CD4-positive, alpha-beta memory T cell (primary cell): ENCODE data around the gene ATP10A. TPM values are rescaled to one million over a fixed set of nuclear protein-coding genes. Genes with fewer than 3 reads are reported as not detected.

ENCODE experiments used
- CTCF ChIA-PET: fragments of 350-600 bp; sonication (Branson Sonifier 250); formaldehyde crosslinking; loops from one replicate; lab custom pipeline; 2021; ENCODE audit warnings: inconsistent platforms; ENCODE audit not compliant: partially characterized antibody; lab: Charles Lee
- POLR2A ChIA-PET: fragments of 350-600 bp; sonication (Branson Sonifier 250); formaldehyde crosslinking; loops from one replicate; lab custom pipeline; 2021; ENCODE audit not compliant: partially characterized antibody; lab: Charles Lee
- DNase-seq, 5 donors: peaks; one replicate each; pipeline versions ENCODE4 v3.0.0 to v3.0.0-alpha.2; 2020 to 2022; ENCODE audit warnings: mixed read lengths in 1 of 5
- H3K27ac ChIP-seq: one replicate; pipeline ENCODE4 v1.7.0; 2013; ENCODE audit warnings: low read depth, low read length
- H3K27me3 ChIP-seq: 2 replicates; pipeline ENCODE4 v1.7.0; 2013; ENCODE audit warnings: mild to moderate bottlenecking, low read length, moderate library complexity; ENCODE audit not compliant: insufficient read depth
- H3K36me3 ChIP-seq: 2 replicates; pipeline ENCODE4 v1.7.0; 2013; ENCODE audit warnings: mild to moderate bottlenecking, low read length, moderate library complexity; ENCODE audit not compliant: insufficient read depth
- H3K4me1 ChIP-seq: 2 replicates; pipeline ENCODE4 v1.7.0; 2013; ENCODE audit warnings: mild to moderate bottlenecking, low read length, moderate library complexity; ENCODE audit not compliant: insufficient read depth
- H3K4me3 ChIP-seq, 2 donors: one replicate each; pipeline ENCODE4 v1.7.0; 2013; ENCODE audit warnings: low read length in 2 of 2, mild to moderate bottlenecking in 1 of 2
- H3K9me3 ChIP-seq, 2 donors: one replicate each; pipeline ENCODE4 v1.7.0; 2013; ENCODE audit warnings: low read length in 2 of 2, control low read depth in 1 of 2; ENCODE audit not compliant: control insufficient read depth in 1 of 2
- H3K27ac Mint-ChIP-seq, 7 donors: one replicate each; pipeline ENCODE4 v1.8.0; 2020 to 2021; ENCODE audit warnings: mixed read lengths in 7 of 7, mild to moderate bottlenecking in 6 of 7, inconsistent platforms in 3 of 7, moderate library complexity in 3 of 7
- H3K27me3 Mint-ChIP-seq, 2 donors: one replicate each; pipeline ENCODE4 v1.8.0; 2020 to 2021; ENCODE audit warnings: mixed read lengths in 2 of 2
- H3K36me3 Mint-ChIP-seq, 2 donors: one replicate each; pipeline ENCODE4 v1.8.0; 2020 to 2021; ENCODE audit warnings: mixed read lengths in 2 of 2, inconsistent platforms in 1 of 2, mild to moderate bottlenecking in 1 of 2
- H3K4me1 Mint-ChIP-seq, 4 donors: one replicate each; pipeline ENCODE4 v1.8.0; 2020 to 2021; ENCODE audit warnings: mixed read lengths in 4 of 4, mild to moderate bottlenecking in 1 of 4
- H3K4me3 Mint-ChIP-seq, 8 donors: one replicate each; pipeline ENCODE4 v1.8.0; 2020 to 2021; ENCODE audit warnings: mixed read lengths in 8 of 8, mild to moderate bottlenecking in 7 of 8, moderate library complexity in 6 of 8, inconsistent platforms in 3 of 8
- H3K9me3 Mint-ChIP-seq, 8 donors: one replicate each; pipeline ENCODE4 v1.8.0; 2020 to 2021; ENCODE audit warnings: mixed read lengths in 8 of 8, mild to moderate bottlenecking in 5 of 8, inconsistent platforms in 3 of 8, moderate library complexity in 1 of 8
- intact Hi-C: fragments of 100-400 bp; cut with micrococcal nuclease; formaldehyde crosslinking; loops from one replicate; pipeline ENCODE4 v1.15.1; 2023
- polyA plus RNA-seq, 2 donors: library from polyadenylated mRNA; unstranded; fragments of 300-500 nt; fragmentation: Illumina TruSeq; gene quantifications; one replicate each; pipeline ENCODE4 v1.2.3, GENCODE V29; 2021
- total RNA-seq, 2 experiments: library from RNA; stranded (reverse); gene quantifications; one replicate each; pipeline ENCODE4 v1.2.3, GENCODE V29; 2021

The ATP10A gene
- total and polyA plus RNA-seq, 4 experiments from 2014 or later = 2.7 to 51.1 (median 29.7) TPM

- H3K4me3 Mint-ChIP-seq = no peak overlapping the region
- H3K27ac Mint-ChIP-seq = no peak overlapping the region
- DNase-seq = no peak
- H3K27ac ChIP-seq = no peak overlapping the region
- no peaks in the 10 kb centered on the region for H3K4me1 Mint-ChIP-seq
- H3K9me3 ChIP-seq = no peaks in the 10 kb centered on the region
- H3K36me3 Mint-ChIP-seq = no peaks in the 10 kb centered on the region
- CTCF ChIA-PET = no interaction called here
- H3K27me3 ChIP-seq = no peaks in the 10 kb centered on the region
- peaks cover 0 to 3% (median 0%) of the 10 kb centered on the region in 8 donors for H3K9me3 Mint-ChIP-seq
- POLR2A ChIA-PET = no interaction called here
- peaks cover 8 to 20% of the 10 kb centered on the region in 2 donors for H3K27me3 Mint-ChIP-seq
- no peak overlapping the region for H3K4me3 ChIP-seq
- no peaks in the 10 kb centered on the region for H3K36me3 ChIP-seq
- no peaks in the 10 kb centered on the region for H3K4me1 ChIP-seq
- intact Hi-C loops = no loop called here
Measured at GRCh38 chr15:25661898-25662297, 201.2 kb downstream of the ATP10A start.

GRCh38 chr15:25659251-25659650, 203.9 kb downstream of the ATP10A start:
- H3K9me3 Mint-ChIP-seq = peaks cover 0 to 2% (median 0%) of the 10 kb centered on the region in 8 donors
- DNase-seq = no peak
- H3K27me3 ChIP-seq = no peaks in the 10 kb centered on the region
- H3K4me1 ChIP-seq = no peaks in the 10 kb centered on the region
- H3K36me3 ChIP-seq = no peaks in the 10 kb centered on the region
- intact Hi-C loops = no loop called here
- H3K27ac Mint-ChIP-seq = no peak overlapping the region
- no peak overlapping the region for H3K27ac ChIP-seq
- H3K4me3 Mint-ChIP-seq = no peak overlapping the region
- H3K4me1 Mint-ChIP-seq = no peaks in the 10 kb centered on the region
- no peak overlapping the region for H3K4me3 ChIP-seq
- no peaks in the 10 kb centered on the region for H3K9me3 ChIP-seq
- H3K27me3 Mint-ChIP-seq = peaks cover 5 to 14% of the 10 kb centered on the region in 2 donors
- no peaks in the 10 kb centered on the region for H3K36me3 Mint-ChIP-seq
- ChIA-PET CTCF (no interaction called here), POLR2A (no interaction called here)

GRCh38 chr15:25658560-25658959, 204.6 kb downstream of the ATP10A start:
- POLR2A ChIA-PET = no interaction called here
- H3K27me3 ChIP-seq = no peaks in the 10 kb centered on the region
- no peak overlapping the region for H3K27ac ChIP-seq
- Mint-ChIP-seq H3K36me3 (no peaks in the 10 kb centered on the region), H3K4me1 (no peaks in the 10 kb centered on the region), H3K9me3 (peaks cover 0 to 2% (median 0%) of the 10 kb centered on the region in 8 donors), H3K27ac (no peak overlapping the region), H3K27me3 (peaks cover 5 to 14% of the 10 kb centered on the region in 2 donors), H3K4me3 (no peak overlapping the region)
- CTCF ChIA-PET = no interaction called here
- no peaks in the 10 kb centered on the region for H3K9me3 ChIP-seq
- DNase-seq = no peak
- H3K4me3 ChIP-seq = no peak overlapping the region
- no peaks in the 10 kb centered on the region for H3K36me3 ChIP-seq
- H3K4me1 ChIP-seq = no peaks in the 10 kb centered on the region
- intact Hi-C loops = no loop called here

- intact Hi-C loops = no loop called here
Measured at GRCh38 chr15:25655207-25655948, 207.7 kb downstream of the ATP10A start.

GRCh38 chr15:25653371-25653770, 209.8 kb downstream of the ATP10A start:
- no peak overlapping the region for H3K27ac ChIP-seq
- Mint-ChIP-seq H3K27me3 (peaks cover 6 to 7% of the 10 kb centered on the region in 2 donors), H3K4me3 (no peak overlapping the region), H3K9me3 (peaks cover 0 to 7% (median 0%) of the 10 kb centered on the region in 8 donors), H3K4me1 (no peaks in the 10 kb centered on the region), H3K36me3 (no peaks in the 10 kb centered on the region), H3K27ac (no peak overlapping the region)
- H3K27me3 ChIP-seq = no peaks in the 10 kb centered on the region
- no peaks in the 10 kb centered on the region for H3K36me3 ChIP-seq
- no peak overlapping the region for H3K4me3 ChIP-seq
- H3K9me3 ChIP-seq = no peaks in the 10 kb centered on the region
- POLR2A ChIA-PET = no interaction called here
- CTCF ChIA-PET = no interaction called here
- no peaks in the 10 kb centered on the region for H3K4me1 ChIP-seq
- DNase-seq = no peak
- intact Hi-C loops = no loop called here

More at GRCh38 chr15:25655207-25655948, 207.7 kb downstream of the ATP10A start:
- Mint-ChIP-seq H3K27me3 (peaks cover 7 to 11% of the 10 kb centered on the region in 2 donors), H3K4me1 (no peaks in the 10 kb centered on the region), H3K36me3 (no peaks in the 10 kb centered on the region), H3K9me3 (peaks cover 0 to 4% (median 0%) of the 10 kb centered on the region in 8 donors), H3K4me3 (no peak overlapping the region), H3K27ac (no peak overlapping the region)
- Histone ChIP-seq H3K27ac (no peak overlapping the region), H3K4me3 (no peak overlapping the region), H3K27me3 (no peaks in the 10 kb centered on the region), H3K36me3 (no peaks in the 10 kb centered on the region), H3K4me1 (no peaks in the 10 kb centered on the region), H3K9me3 (no peaks in the 10 kb centered on the region)
- DNase-seq = no peak
- ChIA-PET POLR2A (no interaction called here), CTCF (interaction anchor here (0.7 to 1.4 kb wide), 2 partner anchors 10 to 11 kb away, joined by 3 read pairs; no protein-coding TSS in a partner anchor)

GRCh38 chr15:25652704-25653103, 210.4 kb downstream of the ATP10A start:
- intact Hi-C loops = no loop called here
- Mint-ChIP-seq H3K9me3 (peaks cover 0 to 7% (median 0%) of the 10 kb centered on the region in 8 donors), H3K27me3 (peaks cover 3 to 8% of the 10 kb centered on the region in 2 donors), H3K36me3 (no peaks in the 10 kb centered on the region), H3K4me1 (no peaks in the 10 kb centered on the region), H3K4me3 (no peak overlapping the region), H3K27ac (no peak overlapping the region)
- Histone ChIP-seq H3K27ac (no peak overlapping the region), H3K4me3 (no peak overlapping the region), H3K9me3 (no peaks in the 10 kb centered on the region), H3K36me3 (no peaks in the 10 kb centered on the region), H3K27me3 (no peaks in the 10 kb centered on the region), H3K4me1 (no peaks in the 10 kb centered on the region)
- POLR2A ChIA-PET = no interaction called here
- CTCF ChIA-PET = no interaction called here
- DNase-seq = no peak

- ChIA-PET POLR2A (no interaction called here), CTCF (no interaction called here)
- H3K9me3 Mint-ChIP-seq = peaks cover 0 to 4% (median 0%) of the 10 kb centered on the region in 8 donors
- DNase-seq = no peak
- H3K4me1 Mint-ChIP-seq = no peaks in the 10 kb centered on the region
- H3K4me1 ChIP-seq = no peaks in the 10 kb centered on the region
- peaks cover under 1 to 8% of the 10 kb centered on the region in 2 donors for H3K27me3 Mint-ChIP-seq
- H3K27me3 ChIP-seq = peaks cover 3% of the 10 kb centered on the region
- H3K36me3 ChIP-seq = no peaks in the 10 kb centered on the region
- H3K4me3 Mint-ChIP-seq = no peak overlapping the region
- no peaks in the 10 kb centered on the region for H3K9me3 ChIP-seq
- no peaks in the 10 kb centered on the region for H3K36me3 Mint-ChIP-seq
- no peak overlapping the region for H3K27ac ChIP-seq
- intact Hi-C loops = no loop called here
- no peak overlapping the region for H3K4me3 ChIP-seq
- no peak overlapping the region for H3K27ac Mint-ChIP-seq
Measured at GRCh38 chr15:25649390-25649789, 213.7 kb downstream of the ATP10A start.
